Neural progenitor cell (in vitro differentiated cells): ENCODE results near the gene CTSH. TPM values are rescaled to one million over a fixed set of nuclear protein-coding genes. Genes with fewer than 3 reads are reported as not detected.
A peak's percentile ranks its signal among the peaks of the same experiment; 100 is the strongest.

ENCODE experiments used
- DNase-seq: peaks from one replicate; pipeline ENCODE4 v3.0.0-alpha.2; 2016; ENCODE audit warnings: low spot score
- H2AFZ ChIP-seq: fragments of 200-600 bp; sonication (generic); replicated peaks from 2 replicates; pipeline ENCODE4 v1.6.1; 2016; ENCODE audit warnings: antibody characterized with exemption
- H3F3A ChIP-seq: fragments of 200-600 bp; sonication (generic); 2 replicates; pipeline ENCODE4 v1.6.1; 2016; ENCODE audit warnings: antibody characterized with exemption, low read depth
- H3K27ac ChIP-seq: fragments of 200-600 bp; sonication (generic); 2 replicates; pipeline ENCODE4 v1.5.1; 2016; ENCODE audit warnings: mild to moderate bottlenecking
- H3K27me3 ChIP-seq: fragments of 200-600 bp; sonication (generic); 2 replicates; pipeline ENCODE4 v1.6.1; 2016; ENCODE audit warnings: mild to moderate bottlenecking, moderate library complexity
- H3K36me3 ChIP-seq: fragments of 200-600 bp; sonication (generic); 2 replicates; pipeline ENCODE4 v1.5.1; 2016
- H3K4me1 ChIP-seq: fragments of 200-600 bp; sonication (generic); 2 replicates; pipeline ENCODE4 v1.6.1; 2016; ENCODE audit warnings: mixed run types
- H3K4me2 ChIP-seq: fragments of 200-600 bp; sonication (generic); 2 replicates; pipeline ENCODE4 v1.6.1; 2016
- H3K4me3 ChIP-seq: fragments of 200-600 bp; sonication (generic); 2 replicates; pipeline ENCODE4 v1.5.1; 2016
- H3K79me2 ChIP-seq: fragments of 200-600 bp; sonication (generic); 2 replicates; pipeline ENCODE4 v1.6.1; 2016; ENCODE audit warnings: low read depth
- H3K9ac ChIP-seq: fragments of 200-600 bp; sonication (generic); 2 replicates; pipeline ENCODE4 v1.6.1; 2016
- H3K9me3 ChIP-seq: fragments of 200-600 bp; sonication (generic); 2 replicates; pipeline ENCODE4 v1.5.1; 2016; ENCODE audit warnings: low read depth
- H4K20me1 ChIP-seq: fragments of 200-600 bp; sonication (generic); 2 replicates; pipeline ENCODE4 v1.6.1; 2016; ENCODE audit warnings: low read depth
- H3K27ac Mint-ChIP-seq: 3 replicates; pipeline ENCODE4 v1.8.0; 2021; ENCODE audit warnings: mixed read lengths
- H3K27me3 Mint-ChIP-seq: 2 replicates; pipeline ENCODE4 v1.8.0; 2022; ENCODE audit warnings: low read depth, mild to moderate bottlenecking, inconsistent platforms, moderate library complexity, mixed read lengths; ENCODE audit not compliant: insufficient read depth
- H3K36me3 Mint-ChIP-seq: 3 replicates; pipeline ENCODE4 v1.8.0; 2021; ENCODE audit warnings: mixed read lengths
- H3K4me1 Mint-ChIP-seq: 3 replicates; pipeline ENCODE4 v1.8.0; 2021; ENCODE audit warnings: mixed read lengths
- H3K4me3 Mint-ChIP-seq: 3 replicates; pipeline ENCODE4 v1.8.0; 2021; ENCODE audit warnings: mild to moderate bottlenecking, moderate library complexity, mixed read lengths
- H3K9me3 Mint-ChIP-seq: 3 replicates; pipeline ENCODE4 v1.8.0; 2020; ENCODE audit warnings: mixed read lengths
- EZH2 ChIP-seq: fragments of 200-600 bp; sonication (generic); IDR thresholded peaks from 2 replicates; pipeline ENCODE4 v1.6.1; 2017; ENCODE audit warnings: antibody characterized with exemption, mild to moderate bottlenecking, moderate library complexity
- EZH2phosphoT487 ChIP-seq: fragments of 200-600 bp; sonication (generic); IDR thresholded peaks from 2 replicates; pipeline ENCODE4 v1.6.1; 2017; ENCODE audit warnings: antibody characterized with exemption
- total RNA-seq: library from RNA; depleted of rRNA; stranded (reverse); fragments of >200 nt; gene quantifications from 2 replicates; pipeline ENCODE4 v1.2.3, GENCODE V29; 2015; ENCODE audit warnings: low replicate concordance
- TF ChIP-seq, protein P1 (sequence below): fragments of 200-600 bp; sonication (generic); IDR thresholded peaks from 2 replicates; pipeline ENCODE4 v1.5.1; 2017; ENCODE audit warnings: antibody characterized with exemption, mild to moderate bottlenecking

Gene CTSH
- total RNA-seq, 1 donor from 2014 or later, result 3.5 TPM

DNA sequence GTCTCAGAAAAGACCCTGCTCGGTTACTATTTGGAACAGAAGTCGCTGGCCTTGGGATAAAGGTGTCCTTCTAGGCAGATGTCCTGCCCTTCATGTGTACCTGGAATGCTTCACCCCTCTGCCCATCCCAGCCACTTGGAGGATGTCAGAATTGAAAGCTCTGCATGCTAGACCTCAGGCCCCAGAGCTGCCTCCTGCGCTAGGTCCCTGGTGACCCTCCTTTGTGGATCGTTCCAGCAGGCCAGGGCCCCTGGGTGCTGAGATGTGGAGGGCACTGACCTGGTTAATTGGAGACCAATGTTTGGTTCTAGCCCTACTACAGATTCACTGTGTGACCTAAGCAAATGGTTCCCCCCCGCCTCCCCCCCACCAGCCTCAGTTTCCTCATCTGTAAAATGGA is 2.7 kb upstream of the CTSH start:
- H3K4me1 ChIP-seq, result peaks cover 3% of the 10 kb centered on the region
- peaks cover 13% of the 10 kb centered on the region for H3K27me3 Mint-ChIP-seq
- peaks cover 5% of the 10 kb centered on the region for H4K20me1 ChIP-seq
- H3K4me2 ChIP-seq, result no peak overlapping the region
- no peak overlapping the region for H3K4me3 ChIP-seq
- H3K79me2 ChIP-seq, result no peaks in the 10 kb centered on the region
- H3K36me3 ChIP-seq, result no peaks in the 10 kb centered on the region
- no peak overlapping the region for H3K9ac ChIP-seq
- no peak for DNase-seq
- H3K36me3 Mint-ChIP-seq, result no peaks in the 10 kb centered on the region
- no peaks in the 10 kb centered on the region for H3K9me3 ChIP-seq
- H3K27ac ChIP-seq, result no peak overlapping the region
- H3K4me1 Mint-ChIP-seq, result peaks cover 12% of the 10 kb centered on the region
- H3F3A ChIP-seq, result peaks cover 9% of the 10 kb centered on the region
- H2AFZ ChIP-seq, result no peak overlapping the region
- no peak for TF ChIP-seq EZH2
- no peak for TF ChIP-seq EZH2phosphoT487
- TF ChIP-seq, protein P1, sequence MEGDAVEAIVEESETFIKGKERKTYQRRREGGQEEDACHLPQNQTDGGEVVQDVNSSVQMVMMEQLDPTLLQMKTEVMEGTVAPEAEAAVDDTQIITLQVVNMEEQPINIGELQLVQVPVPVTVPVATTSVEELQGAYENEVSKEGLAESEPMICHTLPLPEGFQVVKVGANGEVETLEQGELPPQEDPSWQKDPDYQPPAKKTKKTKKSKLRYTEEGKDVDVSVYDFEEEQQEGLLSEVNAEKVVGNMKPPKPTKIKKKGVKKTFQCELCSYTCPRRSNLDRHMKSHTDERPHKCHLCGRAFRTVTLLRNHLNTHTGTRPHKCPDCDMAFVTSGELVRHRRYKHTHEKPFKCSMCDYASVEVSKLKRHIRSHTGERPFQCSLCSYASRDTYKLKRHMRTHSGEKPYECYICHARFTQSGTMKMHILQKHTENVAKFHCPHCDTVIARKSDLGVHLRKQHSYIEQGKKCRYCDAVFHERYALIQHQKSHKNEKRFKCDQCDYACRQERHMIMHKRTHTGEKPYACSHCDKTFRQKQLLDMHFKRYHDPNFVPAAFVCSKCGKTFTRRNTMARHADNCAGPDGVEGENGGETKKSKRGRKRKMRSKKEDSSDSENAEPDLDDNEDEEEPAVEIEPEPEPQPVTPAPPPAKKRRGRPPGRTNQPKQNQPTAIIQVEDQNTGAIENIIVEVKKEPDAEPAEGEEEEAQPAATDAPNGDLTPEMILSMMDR, result no peak
- peaks cover 47% of the 10 kb centered on the region for H3K27me3 ChIP-seq
- no peaks in the 10 kb centered on the region for H3K9me3 Mint-ChIP-seq
- no peak overlapping the region for H3K4me3 Mint-ChIP-seq
- H3K27ac Mint-ChIP-seq, result peak overlapping the region; percentile 46

DNA sequence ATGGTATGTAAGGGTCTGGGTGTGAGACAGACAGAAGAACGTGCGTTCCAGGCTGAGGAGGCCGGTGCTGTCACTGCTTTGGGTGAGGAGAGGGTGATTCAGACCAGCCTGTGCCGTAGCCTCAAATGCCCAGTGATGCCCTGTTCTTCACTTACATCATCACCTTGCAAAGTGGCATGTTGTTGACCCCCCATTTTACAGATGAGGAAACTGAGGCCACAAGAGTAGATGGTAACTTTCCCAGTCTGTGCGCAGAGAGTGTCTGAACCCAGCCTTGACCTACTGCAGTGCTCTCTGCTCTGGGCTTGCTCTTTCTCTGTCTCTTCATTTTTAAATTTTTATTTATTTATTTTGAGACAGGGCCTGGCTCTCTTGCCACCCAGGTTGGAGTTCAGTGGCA is 1.6 kb upstream of the CTSH start:
- peaks cover 3% of the 10 kb centered on the region for H3K4me1 ChIP-seq
- H3K9me3 Mint-ChIP-seq, result no peaks in the 10 kb centered on the region
- peaks cover 5% of the 10 kb centered on the region for H4K20me1 ChIP-seq
- TF ChIP-seq, protein P1, result no peak
- TF ChIP-seq EZH2 (no peak), EZH2phosphoT487 (no peak)
- H3K36me3 ChIP-seq, result no peaks in the 10 kb centered on the region
- no peak overlapping the region for H3K4me2 ChIP-seq
- H3F3A ChIP-seq, result peaks cover 9% of the 10 kb centered on the region
- H3K9me3 ChIP-seq, result no peaks in the 10 kb centered on the region
- H3K79me2 ChIP-seq, result no peaks in the 10 kb centered on the region
- H3K4me3 Mint-ChIP-seq, result peak overlapping the region; percentile 71
- H3K27me3 ChIP-seq, result peaks cover 51% of the 10 kb centered on the region
- H3K4me3 ChIP-seq, result no peak overlapping the region
- peaks cover 13% of the 10 kb centered on the region for H3K27me3 Mint-ChIP-seq
- no peak overlapping the region for H3K27ac ChIP-seq
- no peak overlapping the region for H3K9ac ChIP-seq
- peaks cover 12% of the 10 kb centered on the region for H3K4me1 Mint-ChIP-seq
- DNase-seq, result no peak
- no peaks in the 10 kb centered on the region for H3K36me3 Mint-ChIP-seq
- H3K27ac Mint-ChIP-seq, result no peak overlapping the region
- H2AFZ ChIP-seq, result no peak overlapping the region

DNA sequence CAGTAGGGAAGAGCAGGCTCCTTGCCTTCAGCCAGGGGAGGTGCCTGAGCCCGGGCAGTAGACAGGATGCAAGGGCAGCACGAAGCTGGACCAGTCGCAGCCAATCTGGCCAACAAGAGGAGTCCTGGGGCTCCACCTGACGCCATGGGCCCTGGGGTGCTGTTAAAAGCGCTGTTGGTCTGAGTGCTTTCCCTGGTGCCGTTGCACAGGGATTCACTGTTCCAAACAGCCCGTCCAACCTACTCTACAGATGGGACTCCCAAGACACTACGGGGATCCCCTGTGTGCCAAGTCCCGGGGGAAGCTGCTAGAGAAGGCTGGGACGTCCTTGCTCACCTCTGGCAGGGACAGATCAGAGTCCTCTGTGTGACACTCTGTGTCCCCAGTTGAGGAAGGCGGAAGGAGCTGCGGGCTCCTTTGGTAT is 632 bp downstream of the CTSH start:
- H3K27ac Mint-ChIP-seq, result no peak overlapping the region
- Histone ChIP-seq H3K9ac (no peak overlapping the region), H3F3A (peaks cover 9% of the 10 kb centered on the region), H2AFZ (peak overlapping the region; percentile 92), H3K4me2 (peak overlapping the region; percentile 85), H3K9me3 (no peaks in the 10 kb centered on the region), H3K36me3 (no peaks in the 10 kb centered on the region), H3K27ac (no peak overlapping the region), H4K20me1 (peaks cover 5% of the 10 kb centered on the region), H3K79me2 (no peaks in the 10 kb centered on the region), H3K27me3 (peaks cover 51% of the 10 kb centered on the region), H3K4me1 (peaks cover 3% of the 10 kb centered on the region), H3K4me3 (peak overlapping the region; percentile 62)
- TF ChIP-seq EZH2, result no peak
- TF ChIP-seq, protein P1, result no peak
- no peak for TF ChIP-seq EZH2phosphoT487
- H3K27me3 Mint-ChIP-seq, result peaks cover 10% of the 10 kb centered on the region
- peak overlapping the region; percentile 84 for H3K4me3 Mint-ChIP-seq
- no peaks in the 10 kb centered on the region for H3K9me3 Mint-ChIP-seq
- peaks cover 4% of the 10 kb centered on the region for H3K4me1 Mint-ChIP-seq
- DNase-seq, result no peak
- H3K36me3 Mint-ChIP-seq, result no peaks in the 10 kb centered on the region
